Measurements from ENCODE around the gene ECI1. TPM values are rescaled to one million over a fixed set of nuclear protein-coding genes. Genes with fewer than 3 reads are reported as not detected.

The ECI1 gene
- total and polyA plus RNA-seq, 2 of the 13 experiments (the other 11 are each of a cell fraction or from before 2014, with no cell fraction given), result 82.0 to 102 TPM

DNA sequence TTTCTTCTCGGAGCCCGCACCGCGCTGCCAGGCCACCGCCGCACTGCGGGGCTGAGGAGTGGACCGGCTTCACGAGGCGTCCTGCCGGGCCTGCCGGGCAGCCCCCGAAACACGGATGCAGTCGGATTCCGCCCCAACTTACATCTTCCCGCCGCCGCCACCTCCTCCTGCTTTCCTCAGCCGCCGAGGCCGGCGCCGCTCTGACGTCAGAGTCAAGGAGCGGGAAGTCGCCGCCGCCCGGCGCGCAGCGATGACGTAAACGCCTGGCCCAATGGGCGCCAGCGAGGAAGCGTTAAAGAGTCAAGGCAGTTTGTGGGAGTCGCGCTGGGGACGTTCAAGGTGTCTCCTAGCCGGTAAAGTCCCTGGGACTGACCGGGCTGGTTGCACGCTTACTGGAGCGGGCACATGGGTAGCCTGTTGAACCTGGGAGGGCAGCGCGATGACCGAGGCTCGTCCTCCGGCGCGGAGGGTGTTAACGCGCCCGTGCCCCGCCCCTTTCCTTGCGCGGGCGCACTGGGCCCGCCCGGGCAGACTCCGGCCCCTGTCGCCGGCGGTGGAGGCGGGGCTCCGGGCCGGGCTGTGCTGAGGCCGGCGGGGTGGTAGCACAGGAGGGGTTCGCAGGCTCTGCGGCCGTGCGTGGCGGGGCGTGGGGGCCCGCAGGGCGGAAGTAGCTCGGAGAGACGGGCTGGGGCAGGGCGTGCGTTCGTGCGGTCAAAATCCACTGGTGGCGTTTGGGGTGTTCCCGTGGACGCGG, 16.7 kb upstream of the ECI1 start, which contains the start of gene RNPS1 (continued):
- TF ChIP-seq, protein P1, sequence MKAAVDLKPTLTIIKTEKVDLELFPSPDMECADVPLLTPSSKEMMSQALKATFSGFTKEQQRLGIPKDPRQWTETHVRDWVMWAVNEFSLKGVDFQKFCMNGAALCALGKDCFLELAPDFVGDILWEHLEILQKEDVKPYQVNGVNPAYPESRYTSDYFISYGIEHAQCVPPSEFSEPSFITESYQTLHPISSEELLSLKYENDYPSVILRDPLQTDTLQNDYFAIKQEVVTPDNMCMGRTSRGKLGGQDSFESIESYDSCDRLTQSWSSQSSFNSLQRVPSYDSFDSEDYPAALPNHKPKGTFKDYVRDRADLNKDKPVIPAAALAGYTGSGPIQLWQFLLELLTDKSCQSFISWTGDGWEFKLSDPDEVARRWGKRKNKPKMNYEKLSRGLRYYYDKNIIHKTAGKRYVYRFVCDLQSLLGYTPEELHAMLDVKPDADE (CRISPR knock-in tag; IDR thresholded peaks at IDR 0.05), result 0 out of 2 replicates have a peak, but pooled peaks have one; percentile 53
- TF ChIP-seq, protein P2, sequence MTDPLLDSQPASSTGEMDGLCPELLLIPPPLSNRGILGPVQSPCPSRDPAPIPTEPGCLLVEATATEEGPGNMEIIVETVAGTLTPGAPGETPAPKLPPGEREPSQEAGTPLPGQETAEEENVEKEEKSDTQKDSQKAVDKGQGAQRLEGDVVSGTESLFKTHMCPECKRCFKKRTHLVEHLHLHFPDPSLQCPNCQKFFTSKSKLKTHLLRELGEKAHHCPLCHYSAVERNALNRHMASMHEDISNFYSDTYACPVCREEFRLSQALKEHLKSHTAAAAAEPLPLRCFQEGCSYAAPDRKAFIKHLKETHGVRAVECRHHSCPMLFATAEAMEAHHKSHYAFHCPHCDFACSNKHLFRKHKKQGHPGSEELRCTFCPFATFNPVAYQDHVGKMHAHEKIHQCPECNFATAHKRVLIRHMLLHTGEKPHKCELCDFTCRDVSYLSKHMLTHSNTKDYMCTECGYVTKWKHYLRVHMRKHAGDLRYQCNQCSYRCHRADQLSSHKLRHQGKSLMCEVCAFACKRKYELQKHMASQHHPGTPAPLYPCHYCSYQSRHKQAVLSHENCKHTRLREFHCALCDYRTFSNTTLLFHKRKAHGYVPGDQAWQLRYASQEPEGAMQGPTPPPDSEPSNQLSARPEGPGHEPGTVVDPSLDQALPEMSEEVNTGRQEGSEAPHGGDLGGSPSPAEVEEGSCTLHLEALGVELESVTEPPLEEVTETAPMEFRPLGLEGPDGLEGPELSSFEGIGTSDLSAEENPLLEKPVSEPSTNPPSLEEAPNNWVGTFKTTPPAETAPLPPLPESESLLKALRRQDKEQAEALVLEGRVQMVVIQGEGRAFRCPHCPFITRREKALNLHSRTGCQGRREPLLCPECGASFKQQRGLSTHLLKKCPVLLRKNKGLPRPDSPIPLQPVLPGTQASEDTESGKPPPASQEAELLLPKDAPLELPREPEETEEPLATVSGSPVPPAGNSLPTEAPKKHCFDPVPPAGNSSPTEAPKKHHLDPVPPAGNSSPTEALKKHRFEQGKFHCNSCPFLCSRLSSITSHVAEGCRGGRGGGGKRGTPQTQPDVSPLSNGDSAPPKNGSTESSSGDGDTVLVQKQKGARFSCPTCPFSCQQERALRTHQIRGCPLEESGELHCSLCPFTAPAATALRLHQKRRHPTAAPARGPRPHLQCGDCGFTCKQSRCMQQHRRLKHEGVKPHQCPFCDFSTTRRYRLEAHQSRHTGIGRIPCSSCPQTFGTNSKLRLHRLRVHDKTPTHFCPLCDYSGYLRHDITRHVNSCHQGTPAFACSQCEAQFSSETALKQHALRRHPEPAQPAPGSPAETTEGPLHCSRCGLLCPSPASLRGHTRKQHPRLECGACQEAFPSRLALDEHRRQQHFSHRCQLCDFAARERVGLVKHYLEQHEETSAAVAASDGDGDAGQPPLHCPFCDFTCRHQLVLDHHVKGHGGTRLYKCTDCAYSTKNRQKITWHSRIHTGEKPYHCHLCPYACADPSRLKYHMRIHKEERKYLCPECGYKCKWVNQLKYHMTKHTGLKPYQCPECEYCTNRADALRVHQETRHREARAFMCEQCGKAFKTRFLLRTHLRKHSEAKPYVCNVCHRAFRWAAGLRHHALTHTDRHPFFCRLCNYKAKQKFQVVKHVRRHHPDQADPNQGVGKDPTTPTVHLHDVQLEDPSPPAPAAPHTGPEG (CRISPR knock-in tag; IDR thresholded peaks at IDR 0.05), result no peak
- TF ChIP-seq EEA1 (CRISPR knock-in tag; IDR thresholded peaks at IDR 0.05; ENCODE audit: borderline replicate concordance) (peak; percentile 64; the same call in 1 of the 2 replicates), HDAC1 (CRISPR knock-in tag; IDR thresholded peaks at IDR 0.05) (peak; percentile 85), SP5 (CRISPR knock-in tag; IDR thresholded peaks at IDR 0.05; ENCODE audit: borderline replicate concordance, low read depth) (peak; percentile 47; the same call in 1 of the 2 replicates), PHF20 (CRISPR knock-in tag; IDR thresholded peaks at IDR 0.05) (peak; percentile 94), ARID2 (CRISPR knock-in tag; IDR thresholded peaks at IDR 0.05; ENCODE audit: borderline replicate concordance) (peak; percentile 77; the same call in 1 of the 2 replicates), ZNF660 (CRISPR knock-in tag; IDR thresholded peaks at IDR 0.05; ENCODE audit: borderline replicate concordance, low read depth) (no peak), GATAD2A (CRISPR knock-in tag; IDR thresholded peaks at IDR 0.05) (0 out of 2 replicates have a peak, but pooled peaks have one; percentile 15), KDM3A (CRISPR knock-in tag; IDR thresholded peaks at IDR 0.05; ENCODE audit: low read depth) (no peak), ZNF572 (CRISPR knock-in tag; IDR thresholded peaks at IDR 0.05) (no peak), PRMT3 (CRISPR knock-in tag; IDR thresholded peaks at IDR 0.05; ENCODE audit: borderline replicate concordance, low read depth) (peak; percentile 93), EHMT2 (IDR thresholded peaks at IDR 0.05; ENCODE audit: borderline replicate concordance, low read depth, low read length) (no peak), MTF2 (CRISPR knock-in tag; IDR thresholded peaks at IDR 0.05; ENCODE audit: borderline replicate concordance) (peak; percentile 95), FOXK1 (CRISPR knock-in tag; IDR thresholded peaks at IDR 0.05; ENCODE audit: borderline replicate concordance, low read depth) (peak; percentile 90; the same call in 1 of the 2 replicates), SRSF9 (IDR thresholded peaks at IDR 0.05; ENCODE audit: borderline replicate concordance, insufficient read depth, low read depth, low read length, poor library complexity, severe bottlenecking) (no peak)
- TF ChIP-seq, protein P3, sequence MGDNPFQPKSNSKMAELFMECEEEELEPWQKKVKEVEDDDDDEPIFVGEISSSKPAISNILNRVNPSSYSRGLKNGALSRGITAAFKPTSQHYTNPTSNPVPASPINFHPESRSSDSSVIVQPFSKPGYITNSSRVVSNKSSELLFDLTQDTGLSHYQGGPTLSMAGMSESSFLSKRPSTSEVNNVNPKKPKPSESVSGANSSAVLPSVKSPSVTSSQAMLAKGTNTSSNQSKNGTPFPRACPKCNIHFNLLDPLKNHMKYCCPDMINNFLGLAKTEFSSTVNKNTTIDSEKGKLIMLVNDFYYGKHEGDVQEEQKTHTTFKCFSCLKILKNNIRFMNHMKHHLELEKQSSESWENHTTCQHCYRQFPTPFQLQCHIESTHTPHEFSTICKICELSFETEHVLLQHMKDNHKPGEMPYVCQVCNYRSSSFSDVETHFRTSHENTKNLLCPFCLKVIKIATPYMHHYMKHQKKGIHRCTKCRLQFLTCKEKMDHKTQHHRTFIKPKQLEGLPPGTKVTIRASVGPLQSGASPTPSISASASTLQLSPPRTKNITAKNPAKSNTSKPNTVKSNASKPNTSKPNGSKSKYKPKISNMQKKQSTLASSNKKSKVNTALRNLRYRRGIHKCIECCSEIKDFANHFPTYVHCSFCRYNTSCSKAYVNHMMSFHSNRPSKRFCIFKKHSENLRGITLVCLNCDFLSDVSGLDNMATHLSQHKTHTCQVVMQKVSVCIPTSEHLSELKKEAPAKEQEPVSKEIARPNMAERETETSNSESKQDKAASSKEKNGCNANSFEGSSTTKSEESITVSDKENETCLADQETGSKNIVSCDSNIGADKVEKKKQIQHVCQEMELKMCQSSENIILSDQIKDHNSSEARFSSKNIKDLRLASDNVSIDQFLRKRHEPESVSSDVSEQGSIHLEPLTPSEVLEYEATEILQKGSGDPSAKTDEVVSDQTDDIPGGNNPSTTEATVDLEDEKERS (CRISPR knock-in tag; IDR thresholded peaks at IDR 0.05), result peak; percentile 54; the same call in 1 of the 2 replicates

All from HepG2 (cell line).